Endothelial cell of umbilical vein (primary cell): ENCODE measurements around the gene ADAMTS17. TPM values are rescaled to one million over a fixed set of nuclear protein-coding genes. Genes with fewer than 3 reads are reported as not detected.

Source experiments
- BruUV-seq: library from RNA; stranded (reverse); fragments of 400-500 nt; replicated peaks from 2 replicates; lab custom pipeline; 2021; lab: Mats Ljungman, UMichigan
- CTCF ChIA-PET: fragments of 300-600, 350-600 bp; sonication (Branson Sonifier 250); formaldehyde crosslinking; loops from one replicate; lab custom pipeline; 2021; ENCODE audit warnings: antibody characterized with exemption, inconsistent platforms; lab: Charles Lee
- POLR2A ChIA-PET: fragments of 300-600, 350-600 bp; sonication (Branson Sonifier 250); formaldehyde crosslinking; loops from one replicate; lab custom pipeline; 2021; ENCODE audit warnings: antibody characterized with exemption, inconsistent platforms; lab: Charles Lee
- DNase-seq: peaks from one replicate; pipeline ENCODE4 v3.0.0-alpha.2; 2011; ENCODE audit warnings: low read depth, low spot score
- FAIRE-seq: peaks from 2 replicates; lab custom pipeline; 2011; peaks lifted over from hg19 to GRCh38; lab: Jason Lieb, UNC
- H2AFZ ChIP-seq: 2 replicates; pipeline ENCODE4 v1.6.0; 2012; ENCODE audit warnings: low read depth, low read length, control low read depth, inconsistent platforms
- H3K27ac ChIP-seq: 2 replicates; pipeline ENCODE4 v1.5.1; 2011; ENCODE audit warnings: low read depth, mild to moderate bottlenecking, control low read depth, low read length, moderate library complexity; ENCODE audit not compliant: insufficient read depth
- H3K27me3 ChIP-seq, 2 experiments: 2 replicates each; pipeline versions ENCODE4 v1.6.0 to v1.6.1; 2011; ENCODE audit warnings: low read length in 2 of 2, mixed read lengths in 1 of 2; ENCODE audit not compliant: control insufficient read depth in 2 of 2, insufficient read depth in 2 of 2
- H3K36me3 ChIP-seq, 2 experiments: 2 replicates in 1 of 2; 3 replicates in 1 of 2; pipeline ENCODE4 v1.5.1; 2011; ENCODE audit warnings: low read length in 2 of 2, mild to moderate bottlenecking in 1 of 2, moderate library complexity in 1 of 2; ENCODE audit not compliant: control insufficient read depth in 2 of 2, insufficient read depth in 2 of 2; ENCODE audit errors: extremely low read depth in 1 of 2
- H3K4me1 ChIP-seq: 3 replicates; pipeline ENCODE4 v1.5.1; 2011; ENCODE audit warnings: mild to moderate bottlenecking, low read length; ENCODE audit not compliant: control insufficient read depth, insufficient read depth; ENCODE audit errors: extremely low read depth
- H3K4me2 ChIP-seq: 2 replicates; pipeline ENCODE4 v1.6.1; 2011; ENCODE audit warnings: low read length, control low read depth, mixed read lengths; ENCODE audit not compliant: insufficient read depth
- H3K4me3 ChIP-seq, 3 experiments: fragments of 200-600 bp in 1 of 3; sonication (generic), shearing (Covaris generic) in 1 of 3; replicated peaks in 1 of 3; 2 replicates each; pipeline ENCODE4 v1.5.1; 2011 to 2016; ENCODE audit warnings: control low read depth in 3 of 3, low read length in 3 of 3, mild to moderate bottlenecking in 2 of 3, inconsistent platforms in 1 of 3, low read depth in 1 of 3, moderate library complexity in 1 of 3; ENCODE audit not compliant: insufficient read depth in 1 of 3
- H3K79me2 ChIP-seq: 2 replicates; pipeline ENCODE4 v1.6.0; 2012; ENCODE audit warnings: low read length, inconsistent platforms; ENCODE audit not compliant: control insufficient read depth, insufficient read depth
- H3K9ac ChIP-seq: replicated peaks from 2 replicates; pipeline ENCODE3; 2011; ENCODE audit warnings: low read length, control low read depth; ENCODE audit not compliant: insufficient read depth; ENCODE audit errors: extremely low read depth
- H3K9me1 ChIP-seq: replicated peaks from 3 replicates; pipeline ENCODE4 v1.6.0; 2011; ENCODE audit warnings: mild to moderate bottlenecking, low read length; ENCODE audit not compliant: control insufficient read depth, insufficient read depth; ENCODE audit errors: extremely low read depth
- H3K9me3 ChIP-seq: replicated peaks from 2 replicates; pipeline ENCODE4 v1.5.1; 2012; ENCODE audit warnings: low read length, inconsistent platforms; ENCODE audit not compliant: control insufficient read depth, insufficient read depth
- H4K20me1 ChIP-seq: replicated peaks from 2 replicates; pipeline ENCODE3; 2011; ENCODE audit warnings: mild to moderate bottlenecking, low read length; ENCODE audit not compliant: control insufficient read depth, insufficient read depth; ENCODE audit errors: extremely low read depth
- EZH2 ChIP-seq: IDR thresholded peaks from 2 replicates; pipeline ENCODE4 v1.6.1; 2012; ENCODE audit warnings: borderline replicate concordance, low read depth, mild to moderate bottlenecking, moderate library complexity, low read length, inconsistent platforms; ENCODE audit not compliant: severe bottlenecking
- FOS ChIP-seq: IDR thresholded peaks from 2 replicates; pipeline ENCODE4 v1.6.1; 2011; ENCODE audit warnings: mild to moderate bottlenecking, low read length, moderate library complexity, borderline replicate concordance; ENCODE audit not compliant: insufficient read depth
- GATA2 ChIP-seq: IDR thresholded peaks from 2 replicates; pipeline ENCODE4 v1.7.0; 2011; ENCODE audit warnings: low read depth, mild to moderate bottlenecking, moderate library complexity, mixed read lengths, low read length; ENCODE audit not compliant: insufficient read length, insufficient read depth
- JUN ChIP-seq: IDR thresholded peaks from 2 replicates; pipeline ENCODE4 v1.6.1; 2011; ENCODE audit warnings: borderline replicate concordance, low read depth; ENCODE audit not compliant: insufficient read length, insufficient read depth
- MYC ChIP-seq: IDR thresholded peaks from one replicate; pipeline ENCODE4 v1.6.1; 2011; ENCODE audit warnings: mild to moderate bottlenecking, low read depth, low read length
- POLR2A ChIP-seq: IDR thresholded peaks from 2 replicates; pipeline ENCODE4 v1.6.1; 2012; ENCODE audit warnings: low read depth, mild to moderate bottlenecking, control low read depth, low read length
- POLR2AphosphoS5 ChIP-seq: IDR thresholded peaks from 2 replicates; pipeline ENCODE4 v1.6.1; 2012; ENCODE audit warnings: low read depth, mild to moderate bottlenecking, control low read depth, low read length, moderate library complexity; ENCODE audit not compliant: insufficient read depth
- dilution Hi-C: fragments of 300-500 bp; cut with MboI; formaldehyde crosslinking; loops from one replicate; pipeline ENCODE4 v1.15.0; 2019; ENCODE audit warnings: low sequenced_read_pairs; ENCODE audit not compliant: extremely low pct_ligation_motif_present
- intact Hi-C: fragments of 100-400 bp; cut with micrococcal nuclease; formaldehyde crosslinking; loops from one replicate; pipeline ENCODE4 v1.10.0; 2022
- polyA plus RNA-seq, 4 experiments: library from polyadenylated mRNA; depleted of rRNA in 3 of 4; stranded (reverse) in 3 of 4; unstranded in 1 of 4; fragments of >200 nt; gene quantifications; 2 replicates each; pipeline versions ENCODE4 v1.2.1 to v1.2.3, GENCODE V29; 2011 to 2012; ENCODE audit warnings: missing spikeins in 1 of 4
- total RNA-seq: library from RNA; stranded (reverse); gene quantifications from 2 replicates; pipeline ENCODE4 v1.2.3, GENCODE V29; 2021
- TF ChIP-seq, protein P1 (sequence below), 2 donors: IDR thresholded peaks; 1 replicate in 1 of 2; 2 replicates in 1 of 2; pipeline ENCODE4 v1.5.1; 2011; ENCODE audit warnings: low read length in 2 of 2, mild to moderate bottlenecking in 2 of 2, moderate library complexity in 2 of 2, control low read depth in 1 of 2, inconsistent platforms in 1 of 2, low read depth in 1 of 2; ENCODE audit not compliant: insufficient read depth in 1 of 2; ENCODE audit errors: extremely low read depth in 1 of 2
- TF ChIP-seq, protein P2 (sequence below): IDR thresholded peaks from 2 replicates; pipeline ENCODE4 v1.6.1; 2011; ENCODE audit not compliant: insufficient read depth, insufficient read length

The ADAMTS17 gene
- total and polyA plus RNA-seq, 2 donors (not counting 3 experiments of a cell fraction or from before 2014, with no cell fraction given): 0.12 TPM; not detected in 1

DNA sequence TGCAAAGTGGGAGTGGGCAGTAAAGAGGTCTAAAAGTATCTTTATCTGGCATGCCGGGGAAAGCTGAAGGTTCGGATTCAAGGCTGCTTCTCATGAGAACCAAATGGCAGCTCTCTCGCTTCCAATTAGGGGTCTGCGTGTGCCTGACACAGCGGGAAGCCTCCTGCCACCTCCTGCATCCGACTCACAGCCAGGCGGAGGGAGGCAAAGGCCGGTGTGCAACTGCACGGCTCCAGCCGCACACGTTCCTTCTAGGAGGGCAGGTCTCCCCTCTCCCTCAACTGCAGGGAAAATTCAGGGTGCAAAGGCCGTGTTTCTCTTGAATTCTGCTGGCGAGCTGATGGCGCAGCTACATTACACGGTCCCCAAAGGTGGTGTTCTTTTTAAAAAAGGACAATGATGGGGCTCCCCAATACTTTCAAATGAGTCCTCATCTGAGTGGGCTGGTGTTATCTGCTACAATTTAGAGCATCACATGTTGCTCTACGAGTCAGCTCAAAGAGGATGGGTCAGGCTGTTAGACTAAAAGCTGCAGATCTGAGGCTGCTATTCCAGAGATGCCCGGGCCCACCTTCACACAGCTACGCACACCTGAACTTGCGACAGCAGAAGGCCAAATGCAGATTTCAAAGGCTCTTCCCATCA, 226.6 kb downstream of the ADAMTS17 start:
- no peak overlapping the region for H2AFZ ChIP-seq
- H3K9me1 ChIP-seq: no peaks in the 10 kb centered on the region
- H4K20me1 ChIP-seq: no peaks in the 10 kb centered on the region
- H3K4me2 ChIP-seq: no peak overlapping the region
- no peak for DNase-seq
- dilution Hi-C loops (no loop called here), intact Hi-C loops (no loop called here)
- TF ChIP-seq MYC (no peak), POLR2A (no peak)
- peaks cover 31% of the 10 kb centered on the region for H3K4me1 ChIP-seq
- ChIA-PET POLR2A (no interaction called here), CTCF (no interaction called here)
- FAIRE-seq: no peak
- H3K27me3 ChIP-seq: no peaks in the 10 kb centered on the region
- H3K4me3 ChIP-seq: no peak overlapping the region
- no peaks in the 10 kb centered on the region for H3K36me3 ChIP-seq
- H3K79me2 ChIP-seq: no peaks in the 10 kb centered on the region
- no TSS peak for BruUV-seq
- H3K9ac ChIP-seq: no peak overlapping the region
- no peaks in the 10 kb centered on the region for H3K9me3 ChIP-seq
- no peak overlapping the region for H3K27ac ChIP-seq

GRCh38 chr15:100114571-100114970, 227.2 kb downstream of the ADAMTS17 start:
- Histone ChIP-seq H3K9me1 (no peaks in the 10 kb centered on the region), H4K20me1 (no peaks in the 10 kb centered on the region), H3K4me3 (peak overlapping the region in 1 of 3 experiments; percentile 44), H3K27ac (peak overlapping the region; percentile 52), H3K9ac (peak overlapping the region; percentile 34), H3K79me2 (no peaks in the 10 kb centered on the region), H2AFZ (peak overlapping the region; percentile 84), H3K9me3 (no peaks in the 10 kb centered on the region), H3K36me3 (no peaks in the 10 kb centered on the region), H3K27me3 (no peaks in the 10 kb centered on the region), H3K4me2 (peak overlapping the region; percentile 86), H3K4me1 (peaks cover 31% of the 10 kb centered on the region)
- ChIA-PET CTCF (interaction anchor here (0.6 to 2.2 kb wide), 6 partner anchors 17 to 1214 kb away, joined by 3 to 12 read pairs (median 4); no protein-coding TSS in a partner anchor), POLR2A (no interaction called here)
- DNase-seq (no peak), FAIRE-seq (no peak)
- TF ChIP-seq GATA2: no peak
- TF ChIP-seq JUN: no peak
- TF ChIP-seq POLR2AphosphoS5: no peak
- TF ChIP-seq MYC: no peak
- TF ChIP-seq, protein P1, sequence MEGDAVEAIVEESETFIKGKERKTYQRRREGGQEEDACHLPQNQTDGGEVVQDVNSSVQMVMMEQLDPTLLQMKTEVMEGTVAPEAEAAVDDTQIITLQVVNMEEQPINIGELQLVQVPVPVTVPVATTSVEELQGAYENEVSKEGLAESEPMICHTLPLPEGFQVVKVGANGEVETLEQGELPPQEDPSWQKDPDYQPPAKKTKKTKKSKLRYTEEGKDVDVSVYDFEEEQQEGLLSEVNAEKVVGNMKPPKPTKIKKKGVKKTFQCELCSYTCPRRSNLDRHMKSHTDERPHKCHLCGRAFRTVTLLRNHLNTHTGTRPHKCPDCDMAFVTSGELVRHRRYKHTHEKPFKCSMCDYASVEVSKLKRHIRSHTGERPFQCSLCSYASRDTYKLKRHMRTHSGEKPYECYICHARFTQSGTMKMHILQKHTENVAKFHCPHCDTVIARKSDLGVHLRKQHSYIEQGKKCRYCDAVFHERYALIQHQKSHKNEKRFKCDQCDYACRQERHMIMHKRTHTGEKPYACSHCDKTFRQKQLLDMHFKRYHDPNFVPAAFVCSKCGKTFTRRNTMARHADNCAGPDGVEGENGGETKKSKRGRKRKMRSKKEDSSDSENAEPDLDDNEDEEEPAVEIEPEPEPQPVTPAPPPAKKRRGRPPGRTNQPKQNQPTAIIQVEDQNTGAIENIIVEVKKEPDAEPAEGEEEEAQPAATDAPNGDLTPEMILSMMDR (IDR thresholded peaks at IDR 0.05; ENCODE audit: extremely low read depth in 1 of 2, insufficient read depth in 1 of 2, low read depth in 1 of 2, low read length in 2 of 2): no peak
- TF ChIP-seq FOS: no peak
- no peak for TF ChIP-seq EZH2
- TF ChIP-seq, protein P2, sequence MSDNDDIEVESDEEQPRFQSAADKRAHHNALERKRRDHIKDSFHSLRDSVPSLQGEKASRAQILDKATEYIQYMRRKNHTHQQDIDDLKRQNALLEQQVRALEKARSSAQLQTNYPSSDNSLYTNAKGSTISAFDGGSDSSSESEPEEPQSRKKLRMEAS: no peak
- TF ChIP-seq POLR2A: no peak
- intact Hi-C loops: loop anchor here (5.0 kb wide), 2 partner anchors 187 to 488 kb away; partner anchors contain the start of genes ASB7 and LINS1
- BruUV-seq: no TSS peak
- dilution Hi-C loops: no loop called here
